ENCODE results near the gene PTPRA.
"Not testable (repeated sequence)": the region's sequence is repeated elsewhere in the genome, so short reads cannot be mapped to it uniquely, and the experiment has no call there.

The PTPRA gene

GRCh38 chr20:3045816-3046676 lies 172.8 kb downstream of the PTPRA start, which contains the start of gene MRPS26:
TSS of gene MRPS26 (plus strand) at chr20:3046052. CDS start at chr20:3046069, 17 bp downstream.
- peak; percentile 81 for DNase-seq

- no peak for DNase-seq
Observed at GRCh38 chr20:3046677-3047462, 173.6 kb downstream of the PTPRA start.

- no peak for DNase-seq
Observed at GRCh38 chr20:3047486-3048419, 174.5 kb downstream of the PTPRA start.

GRCh38 chr20:3051385-3052019 lies 178.2 kb downstream of the PTPRA start:
- DNase-seq, result no peak

DNA sequence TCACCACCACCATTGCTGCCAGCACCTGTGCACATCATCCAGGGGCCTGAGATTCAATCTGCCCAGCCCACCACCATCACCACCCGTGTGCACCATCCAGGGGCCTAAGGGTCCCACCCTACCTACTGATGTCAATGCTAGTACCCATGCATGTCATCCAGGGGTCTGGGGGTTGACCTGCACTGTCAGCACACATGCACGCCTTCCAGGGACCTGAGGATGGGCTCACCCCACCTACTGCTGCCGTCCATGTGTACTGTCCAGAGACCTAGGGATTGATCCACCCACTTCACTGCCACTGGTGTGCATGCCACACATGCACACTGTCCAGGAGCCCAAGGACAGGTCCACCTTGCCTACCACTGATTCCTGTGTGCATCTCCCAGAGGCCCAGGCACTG lies 186.2 kb downstream of the PTPRA start:
- no peak for DNase-seq

GRCh38 chr20:3064119-3064518 lies 190.8 kb downstream of the PTPRA start:
- DNase-seq, result not testable (repeated sequence)

GRCh38 chr20:3067139-3068014 lies 194.1 kb downstream of the PTPRA start:
- DNase-seq, result no peak

- no peak for DNase-seq
Observed at GRCh38 chr20:3068075-3068474, 194.8 kb downstream of the PTPRA start.

DNA sequence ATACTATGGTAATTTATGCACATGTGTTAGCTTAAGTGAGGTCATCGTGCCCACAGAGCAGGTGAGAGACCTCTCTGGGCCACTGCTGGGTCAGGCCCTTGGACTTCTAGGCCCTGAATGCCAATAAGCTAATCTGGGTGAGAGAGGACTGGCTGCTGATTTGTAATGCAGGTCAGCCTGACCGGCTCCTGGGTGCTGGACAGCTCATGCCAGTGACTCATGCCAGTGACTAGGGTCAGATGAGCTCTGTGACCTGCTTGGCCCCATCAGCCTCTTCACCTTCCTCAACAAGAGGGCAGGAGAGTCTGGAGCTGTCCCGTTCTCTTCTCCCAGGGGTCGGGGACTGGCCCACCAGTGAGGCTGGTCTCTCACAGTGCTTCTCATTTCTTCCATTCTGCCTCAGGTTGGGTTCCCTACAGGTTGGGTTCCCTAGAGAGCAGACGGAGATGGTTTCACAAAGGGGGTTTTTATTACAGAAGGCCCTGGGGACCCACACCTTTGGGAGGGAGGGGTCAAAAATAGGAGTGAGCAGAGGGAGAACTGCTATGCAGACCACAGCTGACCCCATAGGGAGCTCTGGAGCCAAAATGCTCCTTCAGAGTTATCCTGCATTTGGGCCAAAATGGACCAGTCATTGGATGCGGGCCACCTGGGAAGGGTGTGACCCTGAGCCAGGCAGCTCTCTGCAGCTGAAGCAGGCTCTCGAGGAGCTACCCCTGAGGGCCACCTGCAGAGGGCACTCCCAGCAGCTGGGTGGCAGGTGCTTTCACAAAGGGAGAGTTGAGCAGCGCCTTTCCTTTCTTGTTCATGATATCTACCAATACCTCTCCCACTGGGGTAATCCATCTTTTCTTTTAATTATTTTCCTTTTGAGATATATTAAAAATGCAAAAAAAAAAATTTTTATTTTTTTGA lies 196.0 kb downstream of the PTPRA start:
- DNase-seq, result peak; percentile 63

GRCh38 chr20:3070725-3071124 lies 197.4 kb downstream of the PTPRA start:
- no peak for DNase-seq

GRCh38 chr20:3071266-3071609 lies 198.0 kb downstream of the PTPRA start:
- DNase-seq, result no peak

GRCh38 chr20:3071610-3072529 lies 198.6 kb downstream of the PTPRA start, which contains the start of gene OXT:
TSS of gene OXT (plus strand) at chr20:3071620. CDS start at chr20:3071656, 36 bp downstream.
- DNase-seq, result peak; percentile 79

- DNase-seq, result no peak
Observed at GRCh38 chr20:3072530-3073250, 199.4 kb downstream of the PTPRA start.

GRCh38 chr20:3073251-3073643 lies 200.0 kb downstream of the PTPRA start:
- not testable (repeated sequence) for DNase-seq

GRCh38 chr20:3074812-3075211 lies 201.5 kb downstream of the PTPRA start:
- DNase-seq, result no peak

- not testable (repeated sequence) for DNase-seq
Observed at GRCh38 chr20:3075315-3075714, 202.0 kb downstream of the PTPRA start.

- no peak for DNase-seq
Observed at GRCh38 chr20:3077618-3078134, 204.4 kb downstream of the PTPRA start.

GRCh38 chr20:3080939-3081388 lies 207.7 kb downstream of the PTPRA start:
- DNase-seq, result no peak
